Smooth muscle cell (in vitro differentiated cells): ENCODE results near the gene ATF5. TPM values are rescaled to one million over a fixed set of nuclear protein-coding genes. Genes with fewer than 3 reads are reported as not detected.
"Not testable (repeated sequence)": the region's sequence is repeated elsewhere in the genome, so short reads cannot be mapped to it uniquely, and the experiment has no call there.

ENCODE experiments used
- DNase-seq: peaks from one replicate; lab custom pipeline; 2025; ENCODE audit not compliant: unreplicated experiment; lab: John Stamatoyannopoulos, UW
- H2AFZ ChIP-seq: fragments of 200-600 bp; sonication (generic); 2 replicates; pipeline ENCODE4 v1.6.0; 2016; ENCODE audit warnings: antibody characterized with exemption, low read depth, mild to moderate bottlenecking
- H3F3A ChIP-seq: fragments of 200-600 bp; sonication (generic); 2 replicates; pipeline ENCODE4 v1.6.0; 2017; ENCODE audit warnings: antibody characterized with exemption, low read depth
- H3K27ac ChIP-seq: fragments of 200-600 bp; sonication (generic); 2 replicates; pipeline ENCODE4 v1.5.1; 2016; ENCODE audit warnings: low read depth, mild to moderate bottlenecking
- H3K27me3 ChIP-seq: fragments of 200-600 bp; sonication (generic); 2 replicates; pipeline ENCODE4 v1.6.1; 2016; ENCODE audit warnings: low read depth, mild to moderate bottlenecking
- H3K36me3 ChIP-seq: fragments of 200-600 bp; sonication (generic); 2 replicates; pipeline ENCODE4 v1.5.1; 2016; ENCODE audit warnings: low read depth
- H3K4me1 ChIP-seq: fragments of 200-600 bp; sonication (generic); 2 replicates; pipeline ENCODE4 v1.5.1; 2016; ENCODE audit warnings: low read depth
- H3K4me2 ChIP-seq: fragments of 200-600 bp; sonication (generic); 2 replicates; pipeline ENCODE4 v1.6.0; 2016; ENCODE audit warnings: mild to moderate bottlenecking
- H3K4me3 ChIP-seq: fragments of 200-600 bp; sonication (generic); 2 replicates; pipeline ENCODE4 v1.5.1; 2016; ENCODE audit warnings: mild to moderate bottlenecking
- H3K79me2 ChIP-seq: fragments of 200-600 bp; sonication (generic); 2 replicates; pipeline ENCODE4 v1.6.0; 2016; ENCODE audit warnings: low read depth, mild to moderate bottlenecking
- H3K9ac ChIP-seq: fragments of 200-600 bp; sonication (generic); 2 replicates; pipeline ENCODE4 v1.6.0; 2016; ENCODE audit warnings: low read depth
- H3K9me3 ChIP-seq: fragments of 200-600 bp; sonication (generic); replicated peaks from 2 replicates; pipeline ENCODE4 v1.5.1; 2016; ENCODE audit warnings: low read depth
- H4K20me1 ChIP-seq: fragments of 200-600 bp; sonication (generic); 2 replicates; pipeline ENCODE4 v1.6.0; 2016; ENCODE audit warnings: low read depth
- CTCF ChIP-seq: fragments of 200-600 bp; sonication (generic); IDR thresholded peaks from 2 replicates; pipeline ENCODE4 v1.5.1; 2017; ENCODE audit warnings: borderline replicate concordance, mild to moderate bottlenecking, antibody characterized with exemption; ENCODE audit not compliant: insufficient read depth, poor library complexity, severe bottlenecking
- WGBS: methylation state at CpG from one replicate; pipeline ENCODE4 v1.1.7; 2016; ENCODE audit warnings: low lambda C conversion rate; 5-methylcytosine and 5-hydroxymethylcytosine counted together
- polyA plus RNA-seq: library from polyadenylated mRNA; unstranded; fragments of >200 nt; fragmentation: Nextera tagmentation; extraction: Ambion mirVana; gene quantifications from 2 replicates; pipeline ENCODE4 v1.2.1, GENCODE V29; 2016
- total RNA-seq: library from RNA; depleted of rRNA; stranded (reverse); fragments of >200 nt; gene quantifications from 2 replicates; pipeline ENCODE4 v1.2.3, GENCODE V29; 2014

The ATF5 gene
- total and polyA plus RNA-seq, 2 experiments from 2014 or later: 5.0 to 10.1 TPM

- Histone ChIP-seq H3K79me2 (no peaks in the 10 kb centered on the region), H3K4me3 (no peak overlapping the region), H4K20me1 (no peaks in the 10 kb centered on the region), H3F3A (no peaks in the 10 kb centered on the region), H3K9ac (no peak overlapping the region), H3K27me3 (no peaks in the 10 kb centered on the region), H2AFZ (no peak overlapping the region), H3K9me3 (no peaks in the 10 kb centered on the region), H3K36me3 (no peaks in the 10 kb centered on the region), H3K4me1 (no peaks in the 10 kb centered on the region), H3K27ac (no peak overlapping the region), H3K4me2 (no peak overlapping the region)
- DNase-seq: no peak
- WGBS: 88% methylated on average over 10 of the region's 10 CpGs
- no peak for TF ChIP-seq CTCF
These were observed 28.4 kb downstream of the ATF5 start for GRCh38 chr19:49957262-49957915.

GRCh38 chr19:49958144-49958543 is 29.1 kb downstream of the ATF5 start:
- not testable (repeated sequence) for DNase-seq, H2AFZ ChIP-seq, H3K27me3 ChIP-seq, H3K27ac ChIP-seq, H3K4me2 ChIP-seq, H3F3A ChIP-seq, H3K9ac ChIP-seq, H3K36me3 ChIP-seq, H3K79me2 ChIP-seq, H4K20me1 ChIP-seq, H3K9me3 ChIP-seq, H3K4me1 ChIP-seq, H3K4me3 ChIP-seq
- WGBS: 85% methylated on average over 9 of the region's 9 CpGs

- not testable (repeated sequence) for H3K4me2 ChIP-seq, H3K9ac ChIP-seq, DNase-seq, H3K27ac ChIP-seq, H4K20me1 ChIP-seq, H3K36me3 ChIP-seq, H3K79me2 ChIP-seq, H3K27me3 ChIP-seq, H3K9me3 ChIP-seq, H3K4me1 ChIP-seq, H3K4me3 ChIP-seq, H3F3A ChIP-seq, H2AFZ ChIP-seq
- WGBS: 79% methylated on average over 13 of the region's 13 CpGs
These were observed 29.6 kb downstream of the ATF5 start for GRCh38 chr19:49958596-49958995.

- H4K20me1 ChIP-seq, H3K9ac ChIP-seq, H3K27me3 ChIP-seq, H3F3A ChIP-seq, H3K9me3 ChIP-seq, H3K4me2 ChIP-seq, H3K4me1 ChIP-seq, H3K79me2 ChIP-seq, DNase-seq, H3K27ac ChIP-seq, H2AFZ ChIP-seq, H3K4me3 ChIP-seq, H3K36me3 ChIP-seq: not testable (repeated sequence)
- WGBS: no CpG with 5 or more reads among the region's 12 CpGs
These were observed 30.9 kb downstream of the ATF5 start for GRCh38 chr19:49959892-49960291.

- H3K36me3 ChIP-seq, H3K4me1 ChIP-seq, H3K79me2 ChIP-seq, H3K27me3 ChIP-seq, DNase-seq, H3K27ac ChIP-seq, H3K9ac ChIP-seq, H3K4me2 ChIP-seq, H2AFZ ChIP-seq, H3K9me3 ChIP-seq, H3K4me3 ChIP-seq, H3F3A ChIP-seq, H4K20me1 ChIP-seq: not testable (repeated sequence)
- WGBS: 89% methylated on average over 6 of the region's 10 CpGs
These were observed 32.0 kb downstream of the ATF5 start, which contains the start of gene SIGLEC11 for GRCh38 chr19:49960980-49961379. Gene SIGLEC11 (minus strand): TSS chr19:49961172. CDS start chr19:49961081, 91 bp downstream.
